ENCODE measurements around the gene MSRB2.
"Not testable (repeated sequence)": the region's sequence is repeated elsewhere in the genome, so short reads cannot be mapped to it uniquely, and the experiment has no call there.

The MSRB2 gene

DNA sequence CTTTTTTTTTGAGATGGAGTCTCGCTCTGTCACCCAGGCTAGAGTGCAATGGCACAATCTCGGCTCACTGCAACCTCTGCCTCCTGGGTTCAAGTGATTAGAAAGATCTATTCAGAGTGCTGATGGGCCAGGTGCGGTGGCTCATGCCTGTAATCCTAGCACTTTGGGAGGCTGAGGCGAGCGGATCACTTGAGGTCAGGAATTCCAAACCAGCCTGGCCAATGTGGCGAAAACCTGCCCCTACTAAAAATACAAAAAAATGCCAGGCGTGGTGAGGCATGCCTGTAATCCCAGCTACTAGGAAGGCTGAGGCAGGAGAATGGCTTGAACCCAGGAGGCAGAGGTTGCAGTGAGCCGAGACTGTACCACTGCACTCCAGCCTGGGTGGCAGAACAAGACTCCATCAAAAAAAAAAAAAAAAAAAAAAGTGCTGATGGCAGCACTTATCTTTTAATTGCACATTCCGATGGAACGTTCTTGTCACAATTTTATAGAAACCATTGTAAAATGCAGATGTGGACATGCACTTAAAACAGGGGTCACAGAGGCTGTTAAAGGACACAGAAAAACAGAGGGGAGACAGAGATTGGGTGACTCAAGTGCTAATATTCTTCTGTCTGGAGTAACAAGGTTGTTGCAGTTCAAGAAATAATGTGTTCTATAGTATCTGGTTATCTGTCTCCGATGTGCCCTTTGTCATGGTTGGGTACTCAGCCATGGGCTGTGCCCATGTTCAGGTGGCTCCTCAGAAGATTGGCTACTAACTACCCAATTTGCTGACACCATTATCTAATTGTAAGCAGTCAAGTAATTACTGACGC lies 25.1 kb upstream of the MSRB2 start:
- not testable (repeated sequence) for DNase-seq

- DNase-seq, result no peak
These were observed 24.5 kb upstream of the MSRB2 start for GRCh38 chr10:23070913-23071218.

GRCh38 chr10:23072593-23072992 lies 22.8 kb upstream of the MSRB2 start:
- not testable (repeated sequence) for DNase-seq

- no peak for DNase-seq
These were observed 21.9 kb upstream of the MSRB2 start for GRCh38 chr10:23073527-23073926.

GRCh38 chr10:23075672-23076071 lies 19.7 kb upstream of the MSRB2 start:
- DNase-seq, result no peak

DNA sequence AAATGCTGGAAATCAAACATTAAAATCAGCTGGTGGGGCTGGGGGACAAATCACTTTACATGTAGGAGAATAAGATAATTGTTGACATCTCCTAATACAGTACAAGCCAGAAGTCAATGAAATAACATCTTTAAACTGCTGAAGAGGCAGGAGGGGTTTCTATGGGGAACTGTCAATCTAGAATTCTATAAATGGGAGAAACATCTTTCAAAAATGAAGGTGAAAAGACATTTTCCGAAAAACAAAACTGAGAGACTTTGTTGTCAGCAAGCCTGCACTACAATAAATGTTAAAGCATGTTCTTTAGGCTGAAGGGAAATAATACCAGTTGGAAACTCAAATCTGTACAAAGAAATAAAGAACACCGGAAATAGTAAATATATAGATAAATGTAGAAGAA lies 17.3 kb upstream of the MSRB2 start:
- DNase-seq, result no peak

- DNase-seq, result no peak
These were observed 15.7 kb upstream of the MSRB2 start for GRCh38 chr10:23079700-23080099.

GRCh38 chr10:23080262-23080661 lies 15.1 kb upstream of the MSRB2 start:
- no peak for DNase-seq

GRCh38 chr10:23081221-23081750 lies 14.1 kb upstream of the MSRB2 start:
- DNase-seq, result no peak

DNA sequence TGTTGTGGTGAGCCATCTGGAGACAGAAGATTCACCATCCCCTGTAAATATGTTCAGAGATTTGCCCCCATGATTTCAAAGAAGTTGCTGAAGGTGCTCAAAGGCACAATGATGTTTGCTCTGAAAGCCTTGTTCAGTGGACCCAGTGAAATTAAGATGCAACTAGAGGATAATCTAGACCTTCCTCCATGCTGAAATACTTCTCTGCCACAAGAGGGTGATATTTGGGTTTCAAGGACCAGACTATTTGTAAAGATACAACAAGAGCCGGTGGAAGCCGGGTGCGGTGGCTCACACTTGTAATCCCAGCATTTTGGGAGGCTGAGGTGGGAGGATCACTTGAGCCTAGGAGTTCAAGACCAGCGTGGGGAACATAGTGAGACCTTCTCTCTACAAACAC lies 13.5 kb upstream of the MSRB2 start:
- DNase-seq, result no peak

GRCh38 chr10:23088609-23089008 lies 6.8 kb upstream of the MSRB2 start:
- no peak for DNase-seq

DNA sequence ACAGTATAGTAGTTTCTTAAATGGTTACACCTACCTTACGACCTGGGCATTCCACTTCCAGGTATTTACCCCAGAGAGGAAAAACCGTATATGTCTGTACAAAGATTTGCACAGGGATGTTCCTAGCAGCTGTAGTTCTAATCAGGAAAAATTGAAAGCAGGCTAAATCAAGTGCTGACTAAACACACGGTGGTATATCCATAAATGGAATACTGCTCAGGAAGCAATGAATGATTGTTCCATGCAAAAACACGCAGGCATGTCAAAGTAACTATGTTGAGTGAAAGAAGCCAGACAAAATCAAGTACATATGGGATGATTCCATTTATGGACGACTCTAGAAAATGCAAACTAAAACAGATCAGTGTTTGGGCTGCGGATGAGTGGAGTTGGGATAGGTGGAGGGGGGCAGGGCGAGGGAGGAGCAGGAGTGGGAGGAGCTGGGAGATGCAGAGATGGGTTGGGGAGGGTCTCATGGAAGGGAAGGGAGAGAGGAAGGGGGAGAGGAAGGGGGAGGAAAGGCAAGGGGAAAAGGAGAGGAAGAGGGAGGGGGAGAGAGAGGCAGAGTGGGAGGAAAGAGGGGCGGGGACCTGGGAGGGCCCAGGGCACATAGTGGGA lies 484 bp upstream of the MSRB2 start:
- no peak for DNase-seq

DNA sequence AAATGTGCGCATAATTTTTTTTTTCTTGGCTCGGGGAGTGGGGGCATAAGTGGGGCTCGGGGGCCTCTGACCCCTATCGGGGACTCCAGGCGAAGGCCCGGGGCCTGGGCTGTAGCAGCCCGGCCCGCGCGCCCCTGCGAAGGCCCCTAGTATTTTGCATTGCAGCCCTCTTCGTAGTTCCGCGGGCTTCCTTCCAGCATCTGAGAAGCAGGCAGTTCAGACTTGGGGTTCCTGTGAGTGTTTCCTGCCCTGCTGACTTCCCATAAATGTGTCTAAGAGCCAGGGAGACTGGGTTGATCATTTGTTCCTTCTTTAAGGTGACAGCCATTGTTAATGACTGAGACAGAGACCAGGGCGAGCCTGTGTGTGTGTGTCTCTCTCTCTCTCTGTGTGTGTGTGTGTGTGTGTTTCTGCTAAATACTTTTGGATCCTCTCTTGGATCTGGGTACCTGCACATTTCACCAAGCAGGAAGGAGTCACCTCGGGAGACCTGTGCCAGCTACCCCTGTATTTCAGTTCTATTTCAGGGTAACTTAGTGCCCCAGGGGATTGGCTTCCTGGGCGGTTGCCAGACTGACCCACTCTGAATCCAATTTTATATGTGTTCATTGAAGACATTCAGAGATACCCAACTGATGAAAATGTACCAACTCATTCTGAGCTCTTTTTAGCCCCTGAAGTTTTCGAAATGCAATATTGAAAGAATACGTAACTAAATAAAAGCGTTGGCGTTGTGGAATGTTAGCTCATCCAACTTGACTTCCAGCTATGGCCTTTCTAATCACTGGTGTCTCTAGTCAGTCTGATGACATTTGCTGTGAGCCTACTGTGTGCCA lies 805 bp downstream of the MSRB2 start:
- no peak for DNase-seq

GRCh38 chr10:23096802-23097549 lies 1.6 kb downstream of the MSRB2 start:
- no peak for DNase-seq

DNA sequence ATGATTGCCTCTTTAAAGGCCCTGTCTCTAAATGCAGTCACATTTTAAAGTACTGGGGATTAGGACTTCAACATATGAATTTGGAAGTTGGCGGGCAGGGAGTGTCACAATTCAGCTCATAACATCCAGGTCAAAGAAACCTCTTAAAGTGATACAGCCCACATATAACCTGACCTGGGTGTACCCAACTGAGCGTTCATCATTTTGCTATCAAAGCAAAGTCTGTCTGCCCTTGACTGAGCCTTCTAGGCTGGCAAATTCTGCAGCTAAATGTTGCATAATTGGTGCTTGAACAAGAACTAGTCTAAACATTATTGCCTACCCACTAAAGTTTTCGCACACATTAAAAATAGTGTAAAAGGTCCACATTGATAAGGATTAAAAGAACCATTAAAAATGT lies 3.7 kb downstream of the MSRB2 start:
- DNase-seq, result no peak

- DNase-seq, result no peak
These were observed 4.4 kb downstream of the MSRB2 start for GRCh38 chr10:23099816-23100215.

DNA sequence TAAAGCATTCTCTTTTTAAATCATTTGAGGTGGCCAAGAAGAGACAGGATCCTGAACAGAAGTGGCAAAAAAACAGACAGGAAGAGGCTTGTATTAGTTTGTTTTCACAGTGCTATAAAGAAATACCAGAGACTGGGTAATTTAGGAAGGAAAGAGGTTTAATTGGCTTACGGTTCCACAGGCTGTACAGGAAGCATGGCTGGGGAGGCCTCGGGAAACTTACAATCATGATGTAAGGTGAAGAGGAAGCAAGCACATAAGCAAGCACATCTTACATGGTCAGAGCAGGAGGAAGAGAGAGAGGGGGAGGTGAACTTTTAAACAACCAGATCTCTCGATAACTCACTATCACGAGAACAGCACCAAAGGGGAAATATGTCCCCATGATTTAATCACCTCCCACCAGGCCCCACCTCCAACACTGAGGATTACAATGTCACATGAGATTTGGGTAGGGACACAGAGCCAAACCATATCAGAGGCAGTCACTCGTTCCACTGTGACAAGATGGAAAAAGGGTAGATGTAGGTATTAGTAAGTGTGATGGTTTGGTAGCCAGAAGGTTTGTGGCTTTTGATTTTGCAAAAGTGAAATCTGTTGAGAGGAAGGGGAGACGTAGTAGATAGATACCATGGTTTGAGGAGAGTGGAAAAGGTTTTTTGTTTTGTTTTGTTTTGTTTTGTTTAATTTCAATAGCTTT lies 5.1 kb downstream of the MSRB2 start:
- no peak for DNase-seq

DNA sequence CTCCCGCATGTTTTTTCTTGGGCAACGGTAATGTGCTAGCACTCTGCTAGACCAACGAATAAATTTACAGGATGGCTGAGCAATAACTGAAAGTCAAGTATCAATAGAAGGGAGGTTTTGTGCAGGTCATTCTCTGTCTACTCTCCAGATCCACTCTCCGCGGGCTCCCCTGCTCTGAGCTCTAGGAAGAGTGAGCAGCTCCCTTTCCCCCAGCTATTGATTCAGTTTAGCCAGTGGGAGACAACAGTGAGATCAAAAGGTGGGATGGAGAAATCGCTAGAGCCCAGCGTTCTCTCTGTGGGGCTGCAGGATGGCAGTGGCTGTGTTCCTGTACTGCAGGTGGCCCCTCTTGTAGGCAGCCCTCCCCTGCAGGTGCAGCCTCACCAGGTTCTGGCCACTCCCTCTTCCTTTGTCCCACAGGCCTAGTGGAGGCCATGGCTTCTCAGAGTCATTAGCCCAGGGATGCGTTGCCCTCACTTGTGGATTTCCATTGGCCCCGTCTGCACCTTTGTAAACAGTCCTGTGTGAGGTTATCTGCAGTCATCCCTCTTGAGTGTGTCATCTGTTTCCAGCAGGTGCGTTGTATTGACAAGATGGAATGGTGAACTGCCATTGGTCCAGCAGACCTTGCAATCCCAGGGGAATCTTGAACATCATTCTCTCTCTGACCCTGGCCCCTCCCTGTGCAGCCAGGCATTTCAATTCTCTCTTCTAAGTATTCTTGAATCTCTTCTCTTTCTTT lies 11.1 kb downstream of the MSRB2 start:
- DNase-seq, result no peak

DNA sequence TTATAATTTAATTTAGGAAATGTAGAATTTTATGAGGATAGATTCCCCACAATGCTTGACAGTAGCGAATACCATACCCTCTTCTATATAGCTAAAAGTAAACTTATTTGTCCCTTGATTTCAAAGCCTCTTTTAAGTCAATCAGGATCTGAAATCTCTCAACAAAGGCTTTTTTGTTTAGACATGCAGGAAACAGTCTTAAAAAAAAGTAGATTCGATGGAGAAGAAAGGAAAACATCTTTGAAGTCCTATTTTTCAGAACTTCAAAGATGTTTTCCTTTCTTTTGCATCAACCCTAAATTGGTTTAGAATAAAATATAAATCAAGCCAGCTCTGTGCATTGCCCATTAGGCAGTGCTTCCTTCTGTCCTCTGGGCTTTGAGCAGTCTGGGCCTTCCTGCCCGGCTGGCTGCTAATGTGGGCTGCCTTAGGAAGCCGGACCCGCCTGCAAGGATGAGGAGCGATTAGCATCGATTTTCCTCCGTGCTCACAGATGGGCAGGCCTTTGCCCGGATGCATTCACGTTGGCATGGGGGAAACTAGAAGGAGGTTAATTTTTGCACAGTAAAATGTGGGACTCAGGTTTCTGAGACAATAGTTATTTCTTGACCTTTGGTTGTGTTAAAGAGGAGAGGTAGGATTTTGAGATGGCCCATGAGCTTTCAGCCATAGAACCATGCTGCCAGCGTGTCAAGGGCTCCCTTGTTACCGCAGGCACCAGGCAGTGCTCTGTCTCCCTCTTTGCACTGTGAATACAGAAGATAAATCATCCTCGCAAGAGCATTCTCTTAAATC lies 15.5 kb downstream of the MSRB2 start:
- DNase-seq, result no peak

DNA sequence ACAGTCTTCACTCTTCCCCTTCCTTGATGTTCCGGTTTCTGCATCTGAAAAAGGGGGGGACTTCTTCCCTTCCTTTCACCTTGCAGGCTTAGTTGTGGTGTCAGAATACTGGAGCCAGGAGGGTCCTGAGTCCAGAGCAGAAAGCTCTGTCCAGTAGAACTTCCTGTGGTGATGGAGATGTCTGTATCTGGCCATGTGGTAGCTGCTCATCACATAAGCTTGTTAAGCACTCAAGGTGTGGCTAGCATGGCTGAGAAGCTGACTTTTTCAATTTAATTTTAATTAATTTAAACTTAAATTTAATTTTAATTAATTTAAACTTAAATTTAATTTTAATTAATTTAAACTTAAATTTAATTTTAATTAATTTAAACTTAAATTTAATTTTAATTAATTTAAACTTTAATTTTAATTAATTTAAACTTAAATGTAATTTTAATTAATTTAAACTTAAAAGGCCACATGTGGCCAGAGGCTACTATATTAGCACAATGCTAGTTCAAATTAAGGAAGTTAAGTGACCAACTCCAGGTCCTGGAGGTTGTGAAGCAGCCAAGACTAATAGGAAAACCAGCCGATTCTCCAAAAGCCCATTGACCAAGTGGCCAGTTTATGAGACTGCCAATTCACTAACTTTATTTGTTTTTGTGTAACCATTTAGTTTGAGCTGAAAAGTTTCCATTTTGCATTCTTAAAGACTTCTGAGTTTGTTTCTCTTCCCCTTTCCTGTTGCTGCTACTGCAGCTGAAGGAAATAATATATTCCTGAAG lies 16.3 kb downstream of the MSRB2 start:
- no peak for DNase-seq

All from cortex of kidney (tissue), 1 donor.